K562 (cell line): ENCODE data around the gene BPNT1. TPM values are rescaled to one million over a fixed set of nuclear protein-coding genes. Genes with fewer than 3 reads are reported as not detected.

ENCODE experiments used
- CREBBP ChIP-seq: IDR thresholded peaks from one replicate; pipeline ENCODE4 v1.6.1; 2012; ENCODE audit warnings: low read depth, mild to moderate bottlenecking, control low read depth, inconsistent platforms, low read length
- ELF2 ChIP-seq: fragments of 250-450 bp; sonication (Bioruptor Pico); IDR thresholded peaks from 2 replicates; pipeline ENCODE4 v1.5.0; 2021; ENCODE audit warnings: mild to moderate bottlenecking
- KLF16 ChIP-seq: IDR thresholded peaks from 2 replicates; pipeline ENCODE4 v1.6.1; 2016; ENCODE audit warnings: antibody characterized with exemption
- MTA3 ChIP-seq: fragments of 450-650 bp; formaldehyde crosslinking; IDR thresholded peaks from 2 replicates; pipeline ENCODE4 v1.6.1; 2017; ENCODE audit warnings: mild to moderate bottlenecking, borderline replicate concordance
- RBM39 ChIP-seq: fragments of 200-400 bp; formaldehyde crosslinking; optimal IDR thresholded peaks from 2 replicates; pipeline ENCODE3; 2018; ENCODE audit warnings: low read depth, low read length
- RHOXF2B ChIP-seq: fragments of 250-450 bp; sonication (Bioruptor Pico); conservative IDR thresholded peaks from 2 replicates; pipeline ENCODE4 v1.5.1; 2021
- TBL1XR1 ChIP-seq, 2 experiments: IDR thresholded peaks; 2 replicates each; pipeline ENCODE4 v1.6.1; 2012; ENCODE audit warnings: improper control_type of control experiment in 2 of 2, low read length in 2 of 2, mild to moderate bottlenecking in 1 of 2
- TOE1 ChIP-seq, 2 experiments: fragments of 450-650 bp in 1 of 2; sonication (generic) in 1 of 2; formaldehyde crosslinking in 1 of 2; IDR thresholded peaks; 2 replicates each; pipeline versions ENCODE4 v1.7.1 to v1.8.0; 2016 to 2022; ENCODE audit warnings: borderline replicate concordance in 2 of 2, mild to moderate bottlenecking in 2 of 2, antibody characterized with exemption in 1 of 2, inconsistent platforms in 1 of 2, low read depth in 1 of 2, missing genetic modification reagents in 1 of 2, moderate library complexity in 1 of 2
- ZFP36 ChIP-seq: fragments of 150-350 bp; IDR thresholded peaks from 2 replicates; pipeline ENCODE4 v1.6.1; 2018; ENCODE audit warnings: low read length, low read depth; ENCODE audit not compliant: partially characterized antibody
- ZNF76 ChIP-seq: fragments of 250-450 bp; sonication (Bioruptor Pico); IDR thresholded peaks from 2 replicates; pipeline ENCODE4 v1.4.0; 2020; ENCODE audit warnings: mild to moderate bottlenecking, moderate library complexity, borderline replicate concordance
- polyA plus RNA-seq, 8 experiments: library from polyadenylated mRNA; depleted of rRNA in 4 of 8; stranded (reverse) in 5 of 8; unstranded in 3 of 8; fragments of >200 nt; fragmentation: Nextera tagmentation in 2 of 8; fragmentation: Illumina TruSeq in 1 of 8; extraction: Ambion mirVana in 2 of 8; extraction: Trizol in 1 of 8; gene quantifications; 2 replicates each; pipeline versions ENCODE4 v1.2.1 to v1.2.3, GENCODE V29; 2011 to 2014; ENCODE audit warnings: inconsistent platforms in 1 of 8, missing spikeins in 1 of 8
- total RNA-seq, 7 experiments: library from RNA; depleted of rRNA in 6 of 7; stranded (reverse); fragments of >200 nt in 6 of 7; fragmentation: Illumina TruSeq in 2 of 7; extraction: Trizol in 2 of 7; gene quantifications; 2 replicates each; pipeline versions ENCODE4 v1.2.1 to v1.2.3, GENCODE V29; 2011 to 2021; ENCODE audit warnings: low replicate concordance in 1 of 7
- TF ChIP-seq, protein P1 (sequence below): fragments of 450-650 bp; conservative IDR thresholded peaks from 2 replicates; pipeline ENCODE4 v1.6.1; 2016; ENCODE audit warnings: missing genetic modification characterization, low read depth, mild to moderate bottlenecking, missing compliant biosample characterization, moderate library complexity
- TF ChIP-seq, protein P2 (sequence below): fragments of 450-650 bp; IDR thresholded peaks from 2 replicates; pipeline ENCODE4 v1.6.1; 2018; ENCODE audit warnings: mild to moderate bottlenecking, low read depth; ENCODE audit not compliant: partially characterized antibody
- TF ChIP-seq, protein P3 (sequence below): sonication (generic); formaldehyde crosslinking; IDR thresholded peaks from 2 replicates; pipeline ENCODE4 v1.8.0; 2023; ENCODE audit warnings: missing genetic modification reagents, mild to moderate bottlenecking, borderline replicate concordance
- TF ChIP-seq, protein P4 (sequence below): fragments of 250-450 bp; sonication (Bioruptor Pico); IDR thresholded peaks from 2 replicates; pipeline ENCODE4 v1.4.0; 2020; ENCODE audit warnings: mild to moderate bottlenecking, moderate library complexity

BPNT1 gene
- total and polyA plus RNA-seq, 9 of the 15 experiments (the other 6 are each of a cell fraction or from before 2014, with no cell fraction given), result 30.2 to 73.8 (median 40.5) TPM

DNA sequence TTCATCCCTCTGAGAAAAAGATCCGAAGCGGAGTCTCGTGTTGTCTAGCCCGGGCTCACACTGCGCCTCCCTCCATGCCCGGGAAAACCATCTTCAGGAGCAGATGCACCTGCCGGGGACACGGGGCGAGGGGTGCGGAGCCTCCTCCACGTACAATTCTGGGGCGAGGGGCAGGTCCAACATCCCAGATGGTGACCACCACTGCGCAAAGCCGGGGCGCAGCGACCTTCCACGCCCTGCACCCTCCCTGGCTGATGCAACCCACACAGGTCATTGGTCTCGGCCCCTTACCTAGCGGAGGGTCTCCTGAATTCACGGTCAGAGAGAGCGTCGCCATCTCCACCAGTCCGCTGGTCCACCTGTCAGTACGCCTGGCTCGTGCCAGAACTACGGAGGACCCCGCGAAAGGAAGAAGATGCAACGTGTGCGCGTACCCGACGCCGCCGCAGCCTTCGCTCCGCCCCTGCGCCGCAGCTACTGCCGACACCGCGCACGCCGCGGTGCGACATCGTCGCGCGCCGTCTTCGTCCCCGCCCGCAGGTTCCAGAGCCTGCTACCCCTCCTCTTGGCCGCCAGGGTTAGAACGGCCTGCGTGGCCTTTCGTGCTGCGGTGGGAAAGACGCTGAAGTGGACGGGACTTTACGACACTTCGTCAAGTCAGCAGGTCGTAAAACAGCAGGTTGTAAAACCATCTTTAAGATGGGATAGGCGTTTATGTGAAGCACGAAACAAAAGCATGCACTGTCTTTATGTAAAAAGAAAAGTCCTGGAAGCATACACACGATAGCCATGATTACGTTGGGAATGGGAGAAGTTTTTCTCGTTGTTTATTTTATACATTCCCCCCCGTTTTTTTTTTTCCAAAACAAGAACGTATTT, 43.3 kb downstream of the BPNT1 start, which contains the start of gene EPRS1 (continued):
- TF ChIP-seq, protein P1, sequence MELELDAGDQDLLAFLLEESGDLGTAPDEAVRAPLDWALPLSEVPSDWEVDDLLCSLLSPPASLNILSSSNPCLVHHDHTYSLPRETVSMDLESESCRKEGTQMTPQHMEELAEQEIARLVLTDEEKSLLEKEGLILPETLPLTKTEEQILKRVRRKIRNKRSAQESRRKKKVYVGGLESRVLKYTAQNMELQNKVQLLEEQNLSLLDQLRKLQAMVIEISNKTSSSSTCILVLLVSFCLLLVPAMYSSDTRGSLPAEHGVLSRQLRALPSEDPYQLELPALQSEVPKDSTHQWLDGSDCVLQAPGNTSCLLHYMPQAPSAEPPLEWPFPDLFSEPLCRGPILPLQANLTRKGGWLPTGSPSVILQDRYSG, result 0 out of 2 replicates have a peak, but pooled peaks have one; percentile 22
- TF ChIP-seq TBL1XR1 (IDR thresholded peaks at IDR 0.05; ENCODE audit: low read length in 2 of 2) (peak; percentile 71 to 78), CREBBP (no peak), TOE1 (IDR thresholded peaks at IDR 0.05; ENCODE audit: borderline replicate concordance) (peak; percentile 75), TOE1 (CRISPR knock-in tag; IDR thresholded peaks at IDR 0.05; ENCODE audit: borderline replicate concordance, low read depth) (no peak), ZFP36 (no peak), KLF16 (no peak), ELF2 (CRISPR knock-in tag) (no peak), RBM39 (no peak), ZNF76 (CRISPR knock-in tag) (peak; percentile 51; the same call in 1 of the 2 replicates), MTA3 (peak; percentile 92; the same call in 1 of the 2 replicates), RHOXF2B (no peak)
- TF ChIP-seq, protein P2, sequence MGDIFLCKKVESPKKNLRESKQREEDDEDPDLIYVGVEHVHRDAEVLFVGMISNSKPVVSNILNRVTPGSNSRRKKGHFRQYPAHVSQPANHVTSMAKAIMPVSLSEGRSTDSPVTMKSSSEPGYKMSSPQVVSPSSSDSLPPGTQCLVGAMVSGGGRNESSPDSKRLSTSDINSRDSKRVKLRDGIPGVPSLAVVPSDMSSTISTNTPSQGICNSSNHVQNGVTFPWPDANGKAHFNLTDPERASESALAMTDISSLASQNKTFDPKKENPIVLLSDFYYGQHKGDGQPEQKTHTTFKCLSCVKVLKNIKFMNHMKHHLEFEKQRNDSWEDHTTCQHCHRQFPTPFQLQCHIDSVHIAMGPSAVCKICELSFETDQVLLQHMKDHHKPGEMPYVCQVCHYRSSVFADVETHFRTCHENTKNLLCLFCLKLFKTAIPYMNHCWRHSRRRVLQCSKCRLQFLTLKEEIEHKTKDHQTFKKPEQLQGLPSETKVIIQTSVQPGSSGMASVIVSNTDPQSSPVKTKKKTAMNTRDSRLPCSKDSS, result no peak
- TF ChIP-seq, protein P3, sequence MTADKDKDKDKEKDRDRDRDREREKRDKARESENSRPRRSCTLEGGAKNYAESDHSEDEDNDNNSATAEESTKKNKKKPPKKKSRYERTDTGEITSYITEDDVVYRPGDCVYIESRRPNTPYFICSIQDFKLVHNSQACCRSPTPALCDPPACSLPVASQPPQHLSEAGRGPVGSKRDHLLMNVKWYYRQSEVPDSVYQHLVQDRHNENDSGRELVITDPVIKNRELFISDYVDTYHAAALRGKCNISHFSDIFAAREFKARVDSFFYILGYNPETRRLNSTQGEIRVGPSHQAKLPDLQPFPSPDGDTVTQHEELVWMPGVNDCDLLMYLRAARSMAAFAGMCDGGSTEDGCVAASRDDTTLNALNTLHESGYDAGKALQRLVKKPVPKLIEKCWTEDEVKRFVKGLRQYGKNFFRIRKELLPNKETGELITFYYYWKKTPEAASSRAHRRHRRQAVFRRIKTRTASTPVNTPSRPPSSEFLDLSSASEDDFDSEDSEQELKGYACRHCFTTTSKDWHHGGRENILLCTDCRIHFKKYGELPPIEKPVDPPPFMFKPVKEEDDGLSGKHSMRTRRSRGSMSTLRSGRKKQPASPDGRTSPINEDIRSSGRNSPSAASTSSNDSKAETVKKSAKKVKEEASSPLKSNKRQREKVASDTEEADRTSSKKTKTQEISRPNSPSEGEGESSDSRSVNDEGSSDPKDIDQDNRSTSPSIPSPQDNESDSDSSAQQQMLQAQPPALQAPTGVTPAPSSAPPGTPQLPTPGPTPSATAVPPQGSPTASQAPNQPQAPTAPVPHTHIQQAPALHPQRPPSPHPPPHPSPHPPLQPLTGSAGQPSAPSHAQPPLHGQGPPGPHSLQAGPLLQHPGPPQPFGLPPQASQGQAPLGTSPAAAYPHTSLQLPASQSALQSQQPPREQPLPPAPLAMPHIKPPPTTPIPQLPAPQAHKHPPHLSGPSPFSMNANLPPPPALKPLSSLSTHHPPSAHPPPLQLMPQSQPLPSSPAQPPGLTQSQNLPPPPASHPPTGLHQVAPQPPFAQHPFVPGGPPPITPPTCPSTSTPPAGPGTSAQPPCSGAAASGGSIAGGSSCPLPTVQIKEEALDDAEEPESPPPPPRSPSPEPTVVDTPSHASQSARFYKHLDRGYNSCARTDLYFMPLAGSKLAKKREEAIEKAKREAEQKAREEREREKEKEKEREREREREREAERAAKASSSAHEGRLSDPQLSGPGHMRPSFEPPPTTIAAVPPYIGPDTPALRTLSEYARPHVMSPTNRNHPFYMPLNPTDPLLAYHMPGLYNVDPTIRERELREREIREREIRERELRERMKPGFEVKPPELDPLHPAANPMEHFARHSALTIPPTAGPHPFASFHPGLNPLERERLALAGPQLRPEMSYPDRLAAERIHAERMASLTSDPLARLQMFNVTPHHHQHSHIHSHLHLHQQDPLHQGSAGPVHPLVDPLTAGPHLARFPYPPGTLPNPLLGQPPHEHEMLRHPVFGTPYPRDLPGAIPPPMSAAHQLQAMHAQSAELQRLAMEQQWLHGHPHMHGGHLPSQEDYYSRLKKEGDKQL (CRISPR knock-in tag), result no peak
- TF ChIP-seq, protein P4, sequence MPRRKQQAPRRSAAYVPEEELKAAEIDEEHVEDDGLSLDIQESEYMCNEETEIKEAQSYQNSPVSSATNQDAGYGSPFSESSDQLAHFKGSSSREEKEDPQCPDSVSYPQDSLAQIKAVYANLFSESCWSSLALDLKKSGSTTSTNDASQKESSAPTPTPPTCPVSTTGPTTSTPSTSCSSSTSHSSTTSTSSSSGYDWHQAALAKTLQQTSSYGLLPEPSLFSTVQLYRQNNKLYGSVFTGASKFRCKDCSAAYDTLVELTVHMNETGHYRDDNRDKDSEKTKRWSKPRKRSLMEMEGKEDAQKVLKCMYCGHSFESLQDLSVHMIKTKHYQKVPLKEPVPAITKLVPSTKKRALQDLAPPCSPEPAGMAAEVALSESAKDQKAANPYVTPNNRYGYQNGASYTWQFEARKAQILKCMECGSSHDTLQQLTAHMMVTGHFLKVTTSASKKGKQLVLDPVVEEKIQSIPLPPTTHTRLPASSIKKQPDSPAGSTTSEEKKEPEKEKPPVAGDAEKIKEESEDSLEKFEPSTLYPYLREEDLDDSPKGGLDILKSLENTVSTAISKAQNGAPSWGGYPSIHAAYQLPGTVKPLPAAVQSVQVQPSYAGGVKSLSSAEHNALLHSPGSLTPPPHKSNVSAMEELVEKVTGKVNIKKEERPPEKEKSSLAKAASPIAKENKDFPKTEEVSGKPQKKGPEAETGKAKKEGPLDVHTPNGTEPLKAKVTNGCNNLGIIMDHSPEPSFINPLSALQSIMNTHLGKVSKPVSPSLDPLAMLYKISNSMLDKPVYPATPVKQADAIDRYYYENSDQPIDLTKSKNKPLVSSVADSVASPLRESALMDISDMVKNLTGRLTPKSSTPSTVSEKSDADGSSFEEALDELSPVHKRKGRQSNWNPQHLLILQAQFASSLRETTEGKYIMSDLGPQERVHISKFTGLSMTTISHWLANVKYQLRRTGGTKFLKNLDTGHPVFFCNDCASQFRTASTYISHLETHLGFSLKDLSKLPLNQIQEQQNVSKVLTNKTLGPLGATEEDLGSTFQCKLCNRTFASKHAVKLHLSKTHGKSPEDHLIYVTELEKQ, result no peak
